HepG2 (cell line): ENCODE results near the gene PLOD3. TPM values are rescaled to one million over a fixed set of nuclear protein-coding genes. Genes with fewer than 3 reads are reported as not detected.

Source experiments
- GMEB2 ChIP-seq: IDR thresholded peaks from 2 replicates; pipeline ENCODE4 v1.6.1; 2016; ENCODE audit warnings: missing biosample characterization, missing genetic modification reagents, low read depth
- HMG20B ChIP-seq: conservative IDR thresholded peaks from 2 replicates; pipeline ENCODE4 v1.6.1; 2016; ENCODE audit warnings: missing genetic modification reagents, missing compliant biosample characterization
- KIAA2018 ChIP-seq: sonication (generic); formaldehyde crosslinking; IDR thresholded peaks from 2 replicates; pipeline ENCODE4 v1.5.0; 2020; ENCODE audit warnings: mild to moderate bottlenecking, missing genetic modification reagents, borderline replicate concordance
- NFRKB ChIP-seq: fragments of 450-650 bp; IDR thresholded peaks from 2 replicates; pipeline ENCODE4 v1.6.1; 2017
- PCBP1 ChIP-seq: fragments of 200-400 bp; formaldehyde crosslinking; IDR thresholded peaks from 2 replicates; pipeline ENCODE4 v1.6.1; 2017; ENCODE audit warnings: mild to moderate bottlenecking, low read depth, low read length, borderline replicate concordance
- RBAK ChIP-seq: sonication (generic); formaldehyde crosslinking; IDR thresholded peaks from 2 replicates; pipeline ENCODE4 v1.5.1; 2020; ENCODE audit warnings: mild to moderate bottlenecking, missing genetic modification reagents
- SP4 ChIP-seq: sonication (generic); formaldehyde crosslinking; IDR thresholded peaks from 2 replicates; pipeline ENCODE4 v1.8.1; 2023; ENCODE audit warnings: mild to moderate bottlenecking, missing genetic modification reagents
- TGIF2 ChIP-seq: IDR thresholded peaks from 2 replicates; pipeline ENCODE4 v1.6.1; 2016; ENCODE audit warnings: control low read depth, missing compliant biosample characterization
- ZNF484 ChIP-seq: sonication (generic); formaldehyde crosslinking; IDR thresholded peaks from 2 replicates; pipeline ENCODE4 v1.5.1; 2020; ENCODE audit warnings: mild to moderate bottlenecking, low read depth, missing genetic modification reagents, borderline replicate concordance
- ZNF513 ChIP-seq: sonication (generic); formaldehyde crosslinking; conservative IDR thresholded peaks from 2 replicates; pipeline ENCODE4 v1.5.0; 2020; ENCODE audit warnings: missing genetic modification reagents
- ZNF687 ChIP-seq: sonication (generic); formaldehyde crosslinking; IDR thresholded peaks from 2 replicates; pipeline ENCODE4 v1.5.1; 2020; ENCODE audit warnings: mild to moderate bottlenecking, missing genetic modification reagents, moderate library complexity
- ZSCAN21 ChIP-seq: sonication (generic); formaldehyde crosslinking; IDR thresholded peaks from 2 replicates; pipeline ENCODE4 v1.8.0; 2022; ENCODE audit warnings: mild to moderate bottlenecking, missing genetic modification reagents, moderate library complexity, borderline replicate concordance
- ZSCAN25 ChIP-seq: sonication (generic); formaldehyde crosslinking; IDR thresholded peaks from 2 replicates; pipeline ENCODE4 v1.8.0; 2022; ENCODE audit warnings: mild to moderate bottlenecking, missing genetic modification reagents
- polyA plus RNA-seq, 8 experiments: library from polyadenylated mRNA; depleted of rRNA in 3 of 8; stranded (reverse) in 7 of 8; unstranded in 1 of 8; fragments of >200 nt; fragmentation: Illumina TruSeq in 4 of 8; extraction: Trizol in 4 of 8; gene quantifications; 2 replicates each; pipeline versions ENCODE4 v1.2.1 to v1.2.3, GENCODE V29; 2011 to 2016; ENCODE audit warnings: low read depth in 4 of 8, missing spikeins in 1 of 8, mixed read lengths in 1 of 8; ENCODE audit not compliant: insufficient read depth in 1 of 8
- total RNA-seq, 5 experiments: library from RNA; depleted of rRNA; stranded (reverse); fragments of >200 nt; fragmentation: Illumina TruSeq; extraction: Trizol; gene quantifications; 2 replicates each; pipeline ENCODE4 v1.2.3, GENCODE V29; 2016; ENCODE audit warnings: low read depth in 1 of 5

PLOD3 gene
- total and polyA plus RNA-seq, 2 of the 13 experiments (the other 11 are each of a cell fraction or from before 2014, with no cell fraction given) = 65.8 to 67.4 TPM

- TF ChIP-seq NFRKB (no peak), RBAK (CRISPR knock-in tag) (no peak), HMG20B (CRISPR knock-in tag) (no peak), ZSCAN25 (CRISPR knock-in tag) (no peak; the same call in 1 of the 2 replicates), ZSCAN21 (CRISPR knock-in tag) (0 out of 2 replicates have a peak, but pooled peaks have one; percentile 52), KIAA2018 (CRISPR knock-in tag) (no peak), TGIF2 (CRISPR knock-in tag) (peak; percentile 75), ZNF484 (CRISPR knock-in tag) (no peak), PCBP1 (peak; percentile 84; the same call in 1 of the 2 replicates), ZNF513 (CRISPR knock-in tag) (no peak), GMEB2 (CRISPR knock-in tag) (no peak), SP4 (CRISPR knock-in tag) (peak; percentile 23; the same call in 1 of the 2 replicates), ZNF687 (peak; percentile 83)
Observed at GRCh38 chr7:101244375-101245146, 27.2 kb upstream of the PLOD3 start, which contains the start of gene FIS1 (continued).
